ENCODE measurements around the gene FBXW4.

FBXW4 gene

DNA sequence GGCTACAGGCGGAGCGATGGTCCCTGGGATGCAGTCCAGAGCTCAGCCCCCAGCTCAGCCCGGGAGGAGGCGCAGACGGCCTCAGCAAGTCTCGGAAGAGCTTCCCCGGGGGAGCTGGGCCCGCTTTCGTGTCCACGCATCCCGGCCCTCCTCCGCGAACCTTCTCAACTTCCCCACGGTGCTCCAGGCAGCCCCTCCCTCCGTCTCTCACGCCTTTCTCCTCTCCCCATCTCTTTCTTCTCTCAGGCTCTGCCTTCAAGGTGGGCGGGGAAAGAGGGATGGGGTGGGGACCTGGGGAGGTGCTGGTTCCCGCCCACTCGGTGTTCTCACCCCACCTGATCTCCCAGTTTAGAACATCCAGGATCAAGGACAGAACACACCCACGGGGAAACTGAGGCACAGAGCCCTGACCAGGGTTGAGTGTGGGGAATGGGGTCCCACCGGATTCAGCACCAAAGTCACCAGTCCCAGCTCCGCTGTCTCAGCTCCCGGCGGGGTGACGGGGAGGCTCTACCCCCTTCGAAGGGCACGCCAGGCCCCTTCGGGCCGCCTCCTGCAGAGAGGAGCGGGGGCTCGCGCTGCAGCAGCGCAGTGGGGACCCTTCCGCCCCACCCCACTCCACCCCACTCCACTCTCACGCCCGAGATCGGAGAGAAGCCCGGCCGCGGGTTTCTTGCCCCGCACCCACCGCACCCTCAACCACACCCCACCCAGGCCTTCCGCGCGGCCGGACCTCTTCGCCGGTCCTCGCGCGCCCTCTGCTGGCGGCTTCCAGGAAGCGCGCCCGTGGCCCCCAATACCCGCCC is 125.1 kb downstream of the FBXW4 start (continued):
- TF ChIP-seq ZNF777 (tag by site-specific recombination; IDR thresholded peaks at IDR 0.05; ENCODE audit: borderline replicate concordance) = peak; percentile 53; the same call in 1 of the 2 replicates
- TF ChIP-seq, protein P1, sequence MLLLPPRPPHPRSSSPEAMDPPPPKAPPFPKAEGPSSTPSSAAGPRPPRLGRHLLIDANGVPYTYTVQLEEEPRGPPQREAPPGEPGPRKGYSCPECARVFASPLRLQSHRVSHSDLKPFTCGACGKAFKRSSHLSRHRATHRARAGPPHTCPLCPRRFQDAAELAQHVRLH (tag by site-specific recombination; IDR thresholded peaks at IDR 0.05) = 0 out of 2 replicates have a peak, but pooled peaks have one; percentile 46
- TF ChIP-seq ZNF324 (tag by site-specific recombination; IDR thresholded peaks at IDR 0.05) = no peak
- no peak for TF ChIP-seq OVOL3 (tag by site-specific recombination; IDR thresholded peaks at IDR 0.05)
- peak; percentile 51; the same call in 1 of the 2 replicates for TF ChIP-seq ZNF391 (tag by site-specific recombination; IDR thresholded peaks at IDR 0.05; ENCODE audit: borderline replicate concordance, low read depth)
- TF ChIP-seq, protein P2, sequence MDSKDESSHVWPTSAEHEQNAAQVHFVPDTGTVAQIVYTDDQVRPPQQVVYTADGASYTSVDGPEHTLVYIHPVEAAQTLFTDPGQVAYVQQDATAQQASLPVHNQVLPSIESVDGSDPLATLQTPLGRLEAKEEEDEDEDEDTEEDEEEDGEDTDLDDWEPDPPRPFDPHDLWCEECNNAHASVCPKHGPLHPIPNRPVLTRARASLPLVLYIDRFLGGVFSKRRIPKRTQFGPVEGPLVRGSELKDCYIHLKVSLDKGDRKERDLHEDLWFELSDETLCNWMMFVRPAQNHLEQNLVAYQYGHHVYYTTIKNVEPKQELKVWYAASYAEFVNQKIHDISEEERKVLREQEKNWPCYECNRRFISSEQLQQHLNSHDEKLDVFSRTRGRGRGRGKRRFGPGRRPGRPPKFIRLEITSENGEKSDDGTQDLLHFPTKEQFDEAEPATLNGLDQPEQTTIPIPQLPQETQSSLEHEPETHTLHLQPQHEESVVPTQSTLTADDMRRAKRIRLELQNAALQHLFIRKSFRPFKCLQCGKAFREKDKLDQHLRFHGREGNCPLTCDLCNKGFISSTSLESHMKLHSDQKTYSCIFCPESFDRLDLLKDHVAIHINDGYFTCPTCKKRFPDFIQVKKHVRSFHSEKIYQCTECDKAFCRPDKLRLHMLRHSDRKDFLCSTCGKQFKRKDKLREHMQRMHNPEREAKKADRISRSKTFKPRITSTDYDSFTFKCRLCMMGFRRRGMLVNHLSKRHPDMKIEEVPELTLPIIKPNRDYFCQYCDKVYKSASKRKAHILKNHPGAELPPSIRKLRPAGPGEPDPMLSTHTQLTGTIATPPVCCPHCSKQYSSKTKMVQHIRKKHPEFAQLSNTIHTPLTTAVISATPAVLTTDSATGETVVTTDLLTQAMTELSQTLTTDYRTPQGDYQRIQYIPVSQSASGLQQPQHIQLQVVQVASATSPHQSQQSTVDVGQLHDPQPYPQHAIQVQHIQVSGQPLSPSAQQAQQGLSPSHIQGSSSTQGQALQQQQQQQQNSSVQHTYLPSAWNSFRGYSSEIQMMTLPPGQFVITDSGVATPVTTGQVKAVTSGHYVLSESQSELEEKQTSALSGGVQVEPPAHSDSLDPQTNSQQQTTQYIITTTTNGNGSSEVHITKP (tag by site-specific recombination; IDR thresholded peaks at IDR 0.05) = peak; percentile 26; the same call in 1 of the 2 replicates
- TF ChIP-seq, protein P3, sequence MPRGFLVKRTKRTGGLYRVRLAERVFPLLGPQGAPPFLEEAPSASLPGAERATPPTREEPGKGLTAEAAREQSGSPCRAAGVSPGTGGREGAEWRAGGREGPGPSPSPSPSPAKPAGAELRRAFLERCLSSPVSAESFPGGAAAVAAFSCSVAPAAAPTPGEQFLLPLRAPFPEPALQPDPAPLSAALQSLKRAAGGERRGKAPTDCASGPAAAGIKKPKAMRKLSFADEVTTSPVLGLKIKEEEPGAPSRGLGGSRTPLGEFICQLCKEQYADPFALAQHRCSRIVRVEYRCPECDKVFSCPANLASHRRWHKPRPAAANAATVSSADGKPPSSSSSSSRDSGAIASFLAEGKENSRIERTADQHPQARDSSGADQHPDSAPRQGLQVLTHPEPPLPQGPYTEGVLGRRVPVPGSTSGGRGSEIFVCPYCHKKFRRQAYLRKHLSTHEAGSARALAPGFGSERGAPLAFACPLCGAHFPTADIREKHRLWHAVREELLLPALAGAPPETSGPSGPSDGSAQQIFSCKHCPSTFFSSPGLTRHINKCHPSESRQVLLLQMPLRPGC (tag by site-specific recombination; IDR thresholded peaks at IDR 0.05) = 0 out of 2 replicates have a peak, but pooled peaks have one; percentile 58
- no peak for TF ChIP-seq ZNF311 (tag by site-specific recombination; IDR thresholded peaks at IDR 0.05; ENCODE audit: borderline replicate concordance)
- peak; percentile 12; the same call in 1 of the 2 replicates for TF ChIP-seq GFI1B (tag by site-specific recombination; IDR thresholded peaks at IDR 0.05)
- peak; percentile 79 for TF ChIP-seq SP2 (tag by site-specific recombination; IDR thresholded peaks at IDR 0.05)
- peak; percentile 93 for TF ChIP-seq SP3 (tag by site-specific recombination; IDR thresholded peaks at IDR 0.05)
- peak; percentile 97 for TF ChIP-seq GLIS1 (tag by site-specific recombination; IDR thresholded peaks at IDR 0.05)
- TF ChIP-seq ZNF561 (tag by site-specific recombination; IDR thresholded peaks at IDR 0.05; ENCODE audit: borderline replicate concordance) = 0 out of 2 replicates have a peak, but pooled peaks have one; percentile 26
- TF ChIP-seq SETDB1 (IDR thresholded peaks at IDR 0.05; ENCODE audit: insufficient read length, low read length) = no peak
- peak; percentile 47; the same call in 1 of the 2 replicates for TF ChIP-seq ZNF610 (tag by site-specific recombination; IDR thresholded peaks at IDR 0.05; ENCODE audit: borderline replicate concordance)
- peak; percentile 41; the same call in 1 of the 2 replicates for TF ChIP-seq ZNF394 (tag by site-specific recombination; IDR thresholded peaks at IDR 0.05; ENCODE audit: borderline replicate concordance)
- peak; percentile 74 for TF ChIP-seq ZNF654 (tag by site-specific recombination; IDR thresholded peaks at IDR 0.05; ENCODE audit: low read depth)
- TF ChIP-seq GLI4 (tag by site-specific recombination; IDR thresholded peaks at IDR 0.05) = 0 out of 2 replicates have a peak, but pooled peaks have one; percentile 51
- TF ChIP-seq, protein P4, sequence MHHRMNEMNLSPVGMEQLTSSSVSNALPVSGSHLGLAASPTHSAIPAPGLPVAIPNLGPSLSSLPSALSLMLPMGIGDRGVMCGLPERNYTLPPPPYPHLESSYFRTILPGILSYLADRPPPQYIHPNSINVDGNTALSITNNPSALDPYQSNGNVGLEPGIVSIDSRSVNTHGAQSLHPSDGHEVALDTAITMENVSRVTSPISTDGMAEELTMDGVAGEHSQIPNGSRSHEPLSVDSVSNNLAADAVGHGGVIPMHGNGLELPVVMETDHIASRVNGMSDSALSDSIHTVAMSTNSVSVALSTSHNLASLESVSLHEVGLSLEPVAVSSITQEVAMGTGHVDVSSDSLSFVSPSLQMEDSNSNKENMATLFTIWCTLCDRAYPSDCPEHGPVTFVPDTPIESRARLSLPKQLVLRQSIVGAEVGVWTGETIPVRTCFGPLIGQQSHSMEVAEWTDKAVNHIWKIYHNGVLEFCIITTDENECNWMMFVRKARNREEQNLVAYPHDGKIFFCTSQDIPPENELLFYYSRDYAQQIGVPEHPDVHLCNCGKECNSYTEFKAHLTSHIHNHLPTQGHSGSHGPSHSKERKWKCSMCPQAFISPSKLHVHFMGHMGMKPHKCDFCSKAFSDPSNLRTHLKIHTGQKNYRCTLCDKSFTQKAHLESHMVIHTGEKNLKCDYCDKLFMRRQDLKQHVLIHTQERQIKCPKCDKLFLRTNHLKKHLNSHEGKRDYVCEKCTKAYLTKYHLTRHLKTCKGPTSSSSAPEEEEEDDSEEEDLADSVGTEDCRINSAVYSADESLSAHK (tag by site-specific recombination; IDR thresholded peaks at IDR 0.05) = peak; percentile 35; the same call in 1 of the 2 replicates
- TF ChIP-seq, protein P5, sequence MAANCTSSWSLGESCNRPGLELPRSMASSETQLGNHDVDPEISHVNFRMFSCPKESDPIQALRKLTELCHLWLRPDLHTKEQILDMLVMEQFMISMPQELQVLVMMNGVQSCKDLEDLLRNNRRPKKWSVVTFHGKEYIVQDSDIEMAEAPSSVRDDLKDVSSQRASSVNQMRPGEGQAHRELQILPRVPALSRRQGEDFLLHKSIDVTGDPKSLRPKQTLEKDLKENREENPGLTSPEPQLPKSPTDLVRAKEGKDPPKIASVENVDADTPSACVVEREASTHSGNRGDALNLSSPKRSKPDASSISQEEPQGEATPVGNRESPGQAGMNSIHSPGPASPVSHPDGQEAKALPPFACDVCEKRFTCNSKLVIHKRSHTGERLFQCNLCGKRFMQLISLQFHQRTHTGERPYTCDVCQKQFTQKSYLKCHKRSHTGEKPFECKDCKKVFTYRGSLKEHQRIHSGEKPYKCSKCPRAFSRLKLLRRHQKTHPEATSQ (tag by site-specific recombination; IDR thresholded peaks at IDR 0.05) = no peak
- no peak for TF ChIP-seq ZNF585B (tag by site-specific recombination; IDR thresholded peaks at IDR 0.05)
- TF ChIP-seq KLF1 (tag by site-specific recombination; IDR thresholded peaks at IDR 0.05) = peak; percentile 100
- TF ChIP-seq, protein P6, sequence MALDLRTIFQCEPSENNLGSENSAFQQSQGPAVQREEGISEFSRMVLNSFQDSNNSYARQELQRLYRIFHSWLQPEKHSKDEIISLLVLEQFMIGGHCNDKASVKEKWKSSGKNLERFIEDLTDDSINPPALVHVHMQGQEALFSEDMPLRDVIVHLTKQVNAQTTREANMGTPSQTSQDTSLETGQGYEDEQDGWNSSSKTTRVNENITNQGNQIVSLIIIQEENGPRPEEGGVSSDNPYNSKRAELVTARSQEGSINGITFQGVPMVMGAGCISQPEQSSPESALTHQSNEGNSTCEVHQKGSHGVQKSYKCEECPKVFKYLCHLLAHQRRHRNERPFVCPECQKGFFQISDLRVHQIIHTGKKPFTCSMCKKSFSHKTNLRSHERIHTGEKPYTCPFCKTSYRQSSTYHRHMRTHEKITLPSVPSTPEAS (tag by site-specific recombination; IDR thresholded peaks at IDR 0.05) = 0 out of 2 replicates have a peak, but pooled peaks have one; percentile 9
- TF ChIP-seq, protein P7, sequence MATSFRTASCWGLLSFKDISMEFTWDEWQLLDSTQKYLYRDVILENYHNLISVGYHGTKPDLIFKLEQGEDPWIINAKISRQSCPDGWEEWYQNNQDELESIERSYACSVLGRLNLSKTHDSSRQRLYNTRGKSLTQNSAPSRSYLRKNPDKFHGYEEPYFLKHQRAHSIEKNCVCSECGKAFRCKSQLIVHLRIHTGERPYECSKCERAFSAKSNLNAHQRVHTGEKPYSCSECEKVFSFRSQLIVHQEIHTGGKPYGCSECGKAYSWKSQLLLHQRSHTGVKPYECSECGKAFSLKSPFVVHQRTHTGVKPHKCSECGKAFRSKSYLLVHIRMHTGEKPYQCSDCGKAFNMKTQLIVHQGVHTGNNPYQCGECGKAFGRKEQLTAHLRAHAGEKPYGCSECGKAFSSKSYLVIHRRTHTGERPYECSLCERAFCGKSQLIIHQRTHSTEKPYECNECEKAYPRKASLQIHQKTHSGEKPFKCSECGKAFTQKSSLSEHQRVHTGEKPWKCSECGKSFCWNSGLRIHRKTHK (tag by site-specific recombination; IDR thresholded peaks at IDR 0.05) = no peak
- peak; percentile 88 for TF ChIP-seq EGR2 (tag by site-specific recombination; IDR thresholded peaks at IDR 0.05; ENCODE audit: low read depth)
- TF ChIP-seq WT1 (tag by site-specific recombination; IDR thresholded peaks at IDR 0.05) = peak; percentile 39; the same call in 1 of the 2 replicates
